ENCODE results near the gene MDFI. TPM values are rescaled to one million over a fixed set of nuclear protein-coding genes. Genes with fewer than 3 reads are reported as not detected.

Gene MDFI
- total and polyA plus RNA-seq, 9 of the 15 experiments (the other 6 are each of a cell fraction or from before 2014, with no cell fraction given): not detected

DNA sequence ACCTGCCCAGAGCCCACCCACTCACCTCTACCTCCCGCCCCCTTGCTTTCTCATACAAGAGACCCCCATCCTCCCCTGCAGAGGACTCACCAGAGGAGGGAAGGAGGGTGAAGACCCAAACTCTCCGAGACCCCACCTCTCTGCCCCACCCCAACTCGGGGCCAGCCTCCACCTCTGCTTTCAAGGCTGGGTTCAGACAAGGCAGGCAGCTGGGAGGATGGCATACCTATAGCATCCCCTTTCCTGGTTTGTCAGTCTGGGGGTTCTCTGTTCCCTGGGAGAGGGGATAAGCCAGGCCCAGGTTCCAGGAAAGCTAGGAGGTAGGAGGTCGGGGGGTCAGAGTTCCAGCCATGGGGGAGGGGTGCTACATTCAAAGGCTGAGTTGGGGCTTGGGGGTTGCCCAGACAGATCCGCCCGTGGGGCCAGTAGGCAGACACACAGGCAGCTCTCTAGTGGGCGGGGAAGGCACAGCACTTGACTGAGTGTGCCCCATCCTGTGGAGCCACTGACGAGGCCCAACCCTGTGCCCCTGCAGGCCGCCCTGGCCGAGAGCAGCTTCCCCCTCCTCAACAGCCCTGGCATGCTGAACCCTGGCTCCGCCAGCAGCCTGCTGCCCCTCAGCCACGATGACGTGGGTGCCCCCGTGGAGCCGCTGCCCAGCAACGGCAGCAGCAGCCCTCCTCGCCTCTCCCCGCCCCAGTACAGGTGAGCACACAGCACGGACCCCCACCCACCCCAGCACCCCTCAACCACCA lies 40.8 kb upstream of the MDFI start:
- FAIRE-seq (no peak), ATAC-seq (no peak), DNase-seq (ENCODE audit: extremely low read depth in 1 of 4, low spot score in 3 of 4) (no peak)
- peak; percentile 48; the same call in 1 of the 2 replicates for TF ChIP-seq POLR2G (IDR thresholded peaks at IDR 0.05; ENCODE audit: low read depth, low read length)
- TF ChIP-seq RBM22 (IDR thresholded peaks at IDR 0.05; ENCODE audit: low read depth, low read length, poor library complexity, severe bottlenecking): peak; percentile 30
- TF ChIP-seq SRSF3 (IDR thresholded peaks at IDR 0.05; ENCODE audit: insufficient read depth, low read length): no peak
- TF ChIP-seq SIN3A (IDR thresholded peaks at IDR 0.05; ENCODE audit: borderline replicate concordance in 2 of 2, control insufficient read depth in 1 of 2, low read depth in 2 of 2, low read length in 2 of 2): no peak
- no peaks in the 10 kb centered on the region for H3K9me3 ChIP-seq (replicated peaks; ENCODE audit: control insufficient read depth, insufficient read depth, low read depth, low read length)
- no peak overlapping the region for H3K27ac ChIP-seq (ENCODE audit: extremely low read depth, low read depth, low read length)
- H4K20me1 ChIP-seq (replicated peaks; ENCODE audit: control insufficient read depth, insufficient read depth, low read length): 0 out of 2 replicates have a peak, but pooled peaks cover 13% of the 10 kb centered on the region
- H3K79me2 ChIP-seq (ENCODE audit: control insufficient read depth, insufficient read depth, low read length): no peaks in the 10 kb centered on the region
- peaks cover 9% of the 10 kb centered on the region; the same call in 1 of the 3 replicates for H3K36me3 ChIP-seq (ENCODE audit: control insufficient read depth, insufficient read depth, low read length)
- H3K4me1 ChIP-seq (replicated peaks in 1 of 2; ENCODE audit: control insufficient read depth in 2 of 2, insufficient read depth in 2 of 2, low read length in 2 of 2): peaks cover 0 to 13% of the 10 kb centered on the region in 2 experiments; a peak in 2 of 5 replicates
- intact Hi-C loops (cut with micrococcal nuclease): no loop called here
- peaks cover 12% of the 10 kb centered on the region for H3K9me1 ChIP-seq (ENCODE audit: control insufficient read depth, insufficient read depth, low read length)
- in situ Hi-C loops (cut with MboI): loop anchor here (10.0 kb wide), 1 partner anchor 233 kb away; no protein-coding TSS in a partner anchor
- H3K4me3 ChIP-seq: no peak overlapping the region
- POLR2A ChIA-PET: interaction anchor here (0.6 to 0.8 kb wide), 3 partner anchors 9 to 137 kb away, joined by 3 to 4 read pairs (median 4); no protein-coding TSS in a partner anchor
- no peak overlapping the region for H2AFZ ChIP-seq (ENCODE audit: low read depth, low read length)
- no peak overlapping the region for H3K4me2 ChIP-seq (ENCODE audit: insufficient read depth, low read length)
- CTCF ChIA-PET (ENCODE audit: low intra/inter-chr PET ratio): no interaction called here
- no peaks in the 10 kb centered on the region for H3K27me3 ChIP-seq (ENCODE audit: control insufficient read depth in 2 of 2, insufficient read depth in 2 of 2, low read length in 2 of 2)
- 81% methylated on average over 10 of the region's 19 CpGs for WGBS (ENCODE audit: insufficient coverage, low coverage, missing lambda C conversion rate)
- BruUV-seq (replicated peaks): no TSS peak
- H3K9ac ChIP-seq (ENCODE audit: insufficient read depth in 1 of 2, low read depth in 2 of 2, low read length in 2 of 2): peak overlapping the region in 1 of 2 experiments; percentile 18; a peak in 1 of 4 replicates
